ENCODE results near the gene ACBD6.

The ACBD6 gene

DNA sequence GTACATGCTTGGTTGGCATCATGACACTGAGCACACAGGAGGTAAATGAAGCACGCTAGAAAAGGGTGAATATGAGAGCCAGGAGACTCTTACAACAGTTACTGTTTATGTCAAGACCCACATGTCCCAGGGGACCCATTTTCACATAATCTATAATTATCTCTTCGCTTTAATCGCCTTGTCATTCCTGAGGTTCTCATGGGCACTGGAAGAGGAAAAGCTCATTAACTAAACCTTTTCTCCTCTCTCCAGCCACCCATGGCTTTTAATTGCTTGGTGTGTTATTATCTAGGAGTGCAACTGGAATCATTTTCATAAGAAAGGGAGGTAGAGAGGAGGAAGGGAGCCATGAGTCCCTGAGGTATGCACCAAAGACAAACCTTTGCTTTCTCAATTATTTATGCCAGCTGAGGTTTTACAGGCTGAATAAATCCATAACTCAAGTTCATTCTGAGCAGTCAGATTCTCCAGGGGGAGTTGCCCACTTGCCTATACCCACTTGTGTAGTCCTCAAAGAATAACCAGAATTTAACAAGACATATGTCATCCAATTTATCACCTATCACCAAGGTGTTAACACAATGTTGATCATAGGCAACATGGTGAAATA, 77.4 kb downstream of the ACBD6 start:
- TF ChIP-seq CTCF (IDR thresholded peaks at IDR 0.05) = no peak

DNA sequence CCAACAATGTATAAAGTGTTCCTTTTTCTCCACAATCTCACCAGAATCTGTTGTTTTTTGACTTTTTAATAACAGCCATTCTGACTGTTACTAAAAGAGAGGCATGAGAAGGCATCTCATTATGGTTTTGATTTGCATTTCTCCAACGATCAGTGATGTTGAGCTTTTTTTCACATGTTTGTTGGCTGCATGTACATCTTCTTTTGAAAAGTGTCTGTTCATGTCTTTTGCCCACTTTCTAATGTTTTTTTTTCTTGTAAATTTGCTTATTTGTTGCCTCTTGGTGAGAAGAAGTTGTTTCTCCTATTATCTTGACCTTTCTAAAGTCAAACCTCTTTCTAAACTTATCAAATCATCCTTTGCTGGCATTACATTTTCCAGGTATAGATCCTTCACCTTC, 80.8 kb downstream of the ACBD6 start:
- TF ChIP-seq CTCF (IDR thresholded peaks at IDR 0.05) = no peak

DNA sequence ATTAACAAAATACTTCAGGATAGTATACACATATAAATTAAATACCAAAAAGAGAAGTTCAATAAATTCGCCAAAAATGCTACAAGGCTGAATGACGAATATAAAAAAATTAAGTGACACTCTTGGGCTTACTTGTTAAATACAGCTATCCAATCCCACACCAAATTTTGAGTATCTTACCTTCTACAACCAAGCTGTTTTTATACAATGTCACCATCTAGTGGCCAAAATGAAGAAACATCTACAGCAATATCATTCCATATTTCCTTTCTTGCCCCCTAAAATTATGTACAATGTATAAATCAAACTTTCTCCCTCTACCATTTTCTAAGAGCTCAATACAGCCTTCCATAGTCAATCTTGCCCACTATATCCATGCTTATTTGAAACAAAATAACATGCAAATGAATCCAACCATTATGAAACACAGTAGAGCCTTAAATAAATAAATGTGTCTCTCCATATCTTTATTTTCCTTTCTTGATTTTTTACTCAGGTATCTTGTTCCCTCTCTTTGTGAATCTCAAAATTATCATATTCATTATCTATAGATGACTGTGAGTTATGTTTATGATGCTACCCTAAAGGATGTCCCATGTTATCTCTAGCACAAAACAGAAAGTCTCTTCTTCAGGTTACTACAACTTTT, 86.3 kb downstream of the ACBD6 start:
- TF ChIP-seq CTCF (IDR thresholded peaks at IDR 0.05) = peak; percentile 83

- TF ChIP-seq CTCF (IDR thresholded peaks at IDR 0.05) = no peak
Observed at GRCh38 chr1:180415236-180415848, 87.0 kb downstream of the ACBD6 start.

DNA sequence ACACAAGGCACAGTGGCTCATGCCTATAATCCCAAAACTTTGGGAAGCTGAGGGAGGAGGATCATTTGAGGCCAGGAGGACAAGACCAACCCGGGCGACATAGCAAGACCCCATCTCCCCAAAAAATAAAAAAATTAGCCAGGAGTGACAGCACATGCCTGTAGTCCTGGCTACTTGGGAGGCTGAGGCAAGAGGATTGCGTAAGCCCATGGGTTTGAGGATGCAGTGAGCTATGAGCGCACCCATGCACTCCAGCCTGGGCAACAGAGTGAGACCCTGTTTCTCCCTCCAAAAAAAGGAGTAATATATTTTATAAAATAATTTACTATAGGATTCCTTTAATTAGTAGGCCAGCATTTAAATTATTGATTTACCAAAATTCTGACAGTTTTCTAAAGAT, 89.8 kb downstream of the ACBD6 start:
- no peak for TF ChIP-seq CTCF (IDR thresholded peaks at IDR 0.05)

- TF ChIP-seq CTCF (IDR thresholded peaks at IDR 0.05) = no peak
Observed at GRCh38 chr1:180407051-180407450, 95.3 kb downstream of the ACBD6 start.

DNA sequence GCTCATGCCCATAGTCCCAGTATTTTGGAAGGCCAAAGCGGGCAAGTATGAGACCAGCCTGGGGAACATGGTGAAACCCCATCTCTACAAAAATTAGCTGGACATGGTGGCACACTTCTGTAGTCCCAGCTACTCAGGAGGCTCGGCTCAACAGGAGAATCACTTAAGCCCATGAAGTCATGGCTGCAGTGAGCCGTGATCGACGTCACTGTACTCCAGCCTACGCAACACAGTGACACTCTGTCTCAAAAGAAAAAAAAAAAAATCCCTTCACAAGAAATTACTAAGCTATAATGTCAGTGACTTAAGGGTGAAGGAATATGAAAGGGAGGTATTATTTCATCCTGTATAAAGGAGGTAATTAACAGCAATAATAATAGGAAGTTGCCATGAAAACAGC, 99.8 kb downstream of the ACBD6 start:
- TF ChIP-seq CTCF (IDR thresholded peaks at IDR 0.05) = no peak
